ENCODE results near the gene H2BK1.

GRCh38 chr7:151228024-151228866 is 18.0 kb upstream of the H2BK1 start:
- TF ChIP-seq, protein P1, sequence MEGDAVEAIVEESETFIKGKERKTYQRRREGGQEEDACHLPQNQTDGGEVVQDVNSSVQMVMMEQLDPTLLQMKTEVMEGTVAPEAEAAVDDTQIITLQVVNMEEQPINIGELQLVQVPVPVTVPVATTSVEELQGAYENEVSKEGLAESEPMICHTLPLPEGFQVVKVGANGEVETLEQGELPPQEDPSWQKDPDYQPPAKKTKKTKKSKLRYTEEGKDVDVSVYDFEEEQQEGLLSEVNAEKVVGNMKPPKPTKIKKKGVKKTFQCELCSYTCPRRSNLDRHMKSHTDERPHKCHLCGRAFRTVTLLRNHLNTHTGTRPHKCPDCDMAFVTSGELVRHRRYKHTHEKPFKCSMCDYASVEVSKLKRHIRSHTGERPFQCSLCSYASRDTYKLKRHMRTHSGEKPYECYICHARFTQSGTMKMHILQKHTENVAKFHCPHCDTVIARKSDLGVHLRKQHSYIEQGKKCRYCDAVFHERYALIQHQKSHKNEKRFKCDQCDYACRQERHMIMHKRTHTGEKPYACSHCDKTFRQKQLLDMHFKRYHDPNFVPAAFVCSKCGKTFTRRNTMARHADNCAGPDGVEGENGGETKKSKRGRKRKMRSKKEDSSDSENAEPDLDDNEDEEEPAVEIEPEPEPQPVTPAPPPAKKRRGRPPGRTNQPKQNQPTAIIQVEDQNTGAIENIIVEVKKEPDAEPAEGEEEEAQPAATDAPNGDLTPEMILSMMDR (IDR thresholded peaks at IDR 0.05; ENCODE audit: low read length), result no peak
- no peak for TF ChIP-seq EZH2 (optimal IDR thresholded peaks at IDR 0.05; ENCODE audit: low read depth, low read length)

Data from MM.1S (cell line).